Astrocyte of the spinal cord (primary cell): ENCODE results near the gene UBAP1L.
"Not testable (repeated sequence)": the region's sequence is repeated elsewhere in the genome, so short reads cannot be mapped to it uniquely, and the experiment has no call there.

ENCODE experiments used
- DNase-seq: peaks from one replicate; pipeline ENCODE4 v3.0.0; 2011; ENCODE audit warnings: low read depth, low spot score
- H3K4me3 ChIP-seq: 2 replicates; pipeline ENCODE4 v1.5.1; 2011; ENCODE audit warnings: low read depth, mild to moderate bottlenecking, low read length, moderate library complexity
- in situ Hi-C: cut with HindIII; loops from 2 replicates; pipeline ENCODE4 v1.10.0; 2017; ENCODE audit warnings: low sequenced_read_pairs
- TF ChIP-seq, protein P1 (sequence below): IDR thresholded peaks from 2 replicates; pipeline ENCODE4 v1.5.1; 2012; ENCODE audit warnings: low read depth, mild to moderate bottlenecking, low read length, inconsistent platforms

UBAP1L gene

DNA sequence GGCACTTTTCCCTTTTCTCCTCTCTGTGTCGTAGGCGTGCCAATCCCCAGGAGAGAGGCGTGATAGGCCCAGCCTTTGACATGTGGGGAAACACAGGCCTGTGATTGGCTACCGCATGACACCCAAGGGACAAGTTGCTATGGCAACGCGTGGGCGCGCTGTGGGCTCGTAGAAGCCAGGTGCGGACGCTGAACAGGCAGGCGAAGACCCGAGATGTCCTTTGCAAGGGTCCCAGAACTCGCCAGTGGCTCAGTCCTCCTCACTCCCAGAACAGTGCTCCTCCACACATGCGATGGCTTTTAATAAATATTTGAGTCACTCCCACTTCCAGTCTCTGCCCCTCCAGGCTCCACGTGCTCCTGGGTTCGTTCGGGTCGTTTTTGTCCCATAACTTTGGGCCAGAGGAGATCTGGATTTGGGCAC lies 65.6 kb downstream of the UBAP1L start:
- peak; percentile 89 for DNase-seq
- peak overlapping the region; percentile 34 for H3K4me3 ChIP-seq
- TF ChIP-seq, protein P1, sequence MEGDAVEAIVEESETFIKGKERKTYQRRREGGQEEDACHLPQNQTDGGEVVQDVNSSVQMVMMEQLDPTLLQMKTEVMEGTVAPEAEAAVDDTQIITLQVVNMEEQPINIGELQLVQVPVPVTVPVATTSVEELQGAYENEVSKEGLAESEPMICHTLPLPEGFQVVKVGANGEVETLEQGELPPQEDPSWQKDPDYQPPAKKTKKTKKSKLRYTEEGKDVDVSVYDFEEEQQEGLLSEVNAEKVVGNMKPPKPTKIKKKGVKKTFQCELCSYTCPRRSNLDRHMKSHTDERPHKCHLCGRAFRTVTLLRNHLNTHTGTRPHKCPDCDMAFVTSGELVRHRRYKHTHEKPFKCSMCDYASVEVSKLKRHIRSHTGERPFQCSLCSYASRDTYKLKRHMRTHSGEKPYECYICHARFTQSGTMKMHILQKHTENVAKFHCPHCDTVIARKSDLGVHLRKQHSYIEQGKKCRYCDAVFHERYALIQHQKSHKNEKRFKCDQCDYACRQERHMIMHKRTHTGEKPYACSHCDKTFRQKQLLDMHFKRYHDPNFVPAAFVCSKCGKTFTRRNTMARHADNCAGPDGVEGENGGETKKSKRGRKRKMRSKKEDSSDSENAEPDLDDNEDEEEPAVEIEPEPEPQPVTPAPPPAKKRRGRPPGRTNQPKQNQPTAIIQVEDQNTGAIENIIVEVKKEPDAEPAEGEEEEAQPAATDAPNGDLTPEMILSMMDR: no peak
- in situ Hi-C loops: no loop called here

GRCh38 chr15:65048241-65048640 lies 66.8 kb downstream of the UBAP1L start:
- in situ Hi-C loops: no loop called here
- no peak for DNase-seq
- TF ChIP-seq, protein P1: no peak
- no peak overlapping the region for H3K4me3 ChIP-seq

DNA sequence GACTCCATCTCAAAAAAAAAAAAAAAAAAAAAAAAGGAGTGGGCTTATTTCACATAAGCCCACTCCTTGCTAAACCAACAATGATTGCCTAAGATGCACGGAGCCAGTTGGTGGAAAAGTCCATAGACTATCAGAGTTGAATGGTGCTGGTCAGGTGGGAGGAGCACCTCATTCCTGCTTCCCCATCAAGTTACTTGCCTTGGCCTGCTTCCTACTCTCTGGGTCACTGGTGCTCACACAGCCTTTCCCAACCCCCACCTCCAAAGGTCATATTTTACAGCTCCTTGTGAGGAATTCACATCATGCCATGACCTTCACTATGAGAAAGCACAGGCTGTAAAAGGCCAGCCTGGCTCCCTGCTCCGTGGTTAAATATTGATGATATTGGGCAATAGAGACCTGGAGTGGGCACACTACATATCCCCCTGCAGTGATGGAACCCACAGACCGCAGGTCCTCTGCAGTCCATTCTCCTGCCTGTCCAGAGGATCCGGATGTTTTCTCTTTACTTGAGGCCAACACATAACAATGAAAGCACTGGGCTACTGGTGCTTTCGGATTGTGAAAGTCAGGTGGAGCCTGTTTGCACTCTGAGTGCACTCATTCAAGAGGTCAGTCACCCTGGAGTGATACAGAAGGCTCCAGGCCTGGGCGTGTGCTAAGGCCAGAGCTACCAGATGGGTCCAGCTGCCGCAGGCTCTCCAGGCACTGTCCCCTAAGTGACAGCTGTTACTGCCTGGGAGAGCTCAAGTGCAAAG lies 70.1 kb downstream of the UBAP1L start, which contains the start of gene SLC51B:
TSS of gene SLC51B (plus strand) at position 664 of the 758 bp plus-strand sequence. CDS start 4,618 bp downstream, outside the sequence.
- H3K4me3 ChIP-seq: no peak within 1 kb of the TSS
- TF ChIP-seq, protein P1: no peak
- in situ Hi-C loops: no loop called here
- DNase-seq: no peak

DNA sequence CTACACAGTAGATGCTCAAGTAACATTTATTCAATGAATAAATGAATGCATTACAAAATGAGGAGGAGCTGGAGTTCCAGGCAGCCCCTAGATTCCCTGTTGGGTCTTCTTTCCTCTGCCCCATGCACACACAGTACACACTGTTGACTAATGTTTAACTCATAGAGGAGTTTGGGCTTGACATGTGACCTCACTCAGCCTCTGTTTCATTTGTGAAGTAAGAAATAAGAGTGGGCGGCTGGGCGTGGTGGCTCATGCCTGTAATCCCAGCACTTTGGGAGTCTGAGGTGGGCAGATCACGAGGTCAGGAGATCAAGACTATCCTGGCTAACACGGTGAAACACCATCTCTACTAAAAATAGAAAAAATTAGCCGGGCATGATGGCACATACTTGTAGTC lies 70.8 kb downstream of the UBAP1L start:
- DNase-seq: peak; percentile 40
- in situ Hi-C loops, H3K4me3 ChIP-seq: not testable (repeated sequence)

- H3K4me3 ChIP-seq: no peak overlapping the region
- in situ Hi-C loops: no loop called here
- TF ChIP-seq, protein P1: no peak
- DNase-seq: no peak
Measured at GRCh38 chr15:65042776-65043327, 72.1 kb downstream of the UBAP1L start.
